Natural killer cell (primary cell): ENCODE measurements around the gene INPP5D. TPM values are rescaled to one million over a fixed set of nuclear protein-coding genes. Genes with fewer than 3 reads are reported as not detected.

Experiments used
- ATAC-seq, 3 donors: fragments of 150-1000 bp in 2 of 3; fragments of 200-7000 bp in 1 of 3; cut with Tn5 transposase; 1 replicate in 1 of 3; 2 replicates in 2 of 3; pipeline ENCODE4 v1.10.0; 2021; ENCODE audit warnings: mild to moderate bottlenecking in 2 of 3, moderate library complexity in 2 of 3
- DNase-seq, 2 donors: peaks; one replicate each; pipeline versions ENCODE4 v3.0.0 to v3.0.0-alpha.2; 2013 to 2021; ENCODE audit warnings: mixed read lengths in 1 of 2
- H3K27ac ChIP-seq: one replicate; pipeline ENCODE4 v1.5.1; 2013; ENCODE audit warnings: mild to moderate bottlenecking, low read length
- H3K27me3 ChIP-seq: one replicate; pipeline ENCODE4 v1.6.1; 2013; ENCODE audit warnings: low read length; ENCODE audit not compliant: control insufficient read depth, insufficient read depth
- H3K36me3 ChIP-seq: one replicate; pipeline ENCODE4 v1.6.1; 2013; ENCODE audit warnings: low read length; ENCODE audit not compliant: control insufficient read depth, insufficient read depth
- H3K4me1 ChIP-seq: one replicate; pipeline ENCODE4 v1.6.1; 2013; ENCODE audit warnings: low read length; ENCODE audit not compliant: control insufficient read depth, insufficient read depth
- H3K4me3 ChIP-seq: one replicate; pipeline ENCODE4 v1.5.1; 2013; ENCODE audit warnings: low read length
- H3K9me3 ChIP-seq: one replicate; pipeline ENCODE4 v1.6.1; 2013; ENCODE audit warnings: low read length; ENCODE audit not compliant: control insufficient read depth, insufficient read depth
- H3K27ac Mint-ChIP-seq, 2 donors: one replicate each; pipeline ENCODE4 v1.8.0; 2022; ENCODE audit warnings: mild to moderate bottlenecking in 2 of 2, mixed read lengths in 2 of 2, moderate library complexity in 1 of 2
- H3K27me3 Mint-ChIP-seq, 2 donors: one replicate each; pipeline ENCODE4 v1.8.0; 2022; ENCODE audit warnings: low read depth in 2 of 2, mixed read lengths in 2 of 2
- H3K36me3 Mint-ChIP-seq: one replicate; pipeline ENCODE4 v1.8.0; 2022; ENCODE audit warnings: mixed read lengths
- H3K4me1 Mint-ChIP-seq, 2 donors: one replicate each; pipeline ENCODE4 v1.8.0; 2022; ENCODE audit warnings: mixed read lengths in 2 of 2
- H3K4me3 Mint-ChIP-seq: one replicate; pipeline ENCODE4 v1.8.0; 2022; ENCODE audit warnings: mild to moderate bottlenecking, moderate library complexity, mixed read lengths
- H3K9me3 Mint-ChIP-seq, 2 donors: one replicate each; pipeline ENCODE4 v1.8.0; 2022; ENCODE audit warnings: mixed read lengths in 2 of 2
- WGBS: methylation state at CpG from one replicate; pipeline ENCODE4 v1.1.7; 2013; ENCODE audit warnings: missing lambda C conversion rate; ENCODE audit not compliant: insufficient coverage; 5-methylcytosine and 5-hydroxymethylcytosine counted together
- intact Hi-C: fragments of 100-400 bp; cut with micrococcal nuclease; formaldehyde crosslinking; loops from one replicate; pipeline ENCODE4 v1.14.2; 2022
- total RNA-seq, 4 donors: library from RNA; stranded (reverse); fragments of 120-200 nt in 1 of 4; gene quantifications; one replicate each; pipeline versions ENCODE4 v1.2.3 to v1.2.4, GENCODE V29; 2013 to 2022
- TF ChIP-seq, protein P1 (sequence below): fragments of 200-600 bp; IDR thresholded peaks from one replicate; pipeline ENCODE4 v1.8.0; 2022; ENCODE audit warnings: antibody characterized with exemption

INPP5D gene
- total RNA-seq, 3 donors from 2014 or later (not counting 1 experiment from before 2014, with no cell fraction given), result 385 to 498 (median 497) TPM

DNA sequence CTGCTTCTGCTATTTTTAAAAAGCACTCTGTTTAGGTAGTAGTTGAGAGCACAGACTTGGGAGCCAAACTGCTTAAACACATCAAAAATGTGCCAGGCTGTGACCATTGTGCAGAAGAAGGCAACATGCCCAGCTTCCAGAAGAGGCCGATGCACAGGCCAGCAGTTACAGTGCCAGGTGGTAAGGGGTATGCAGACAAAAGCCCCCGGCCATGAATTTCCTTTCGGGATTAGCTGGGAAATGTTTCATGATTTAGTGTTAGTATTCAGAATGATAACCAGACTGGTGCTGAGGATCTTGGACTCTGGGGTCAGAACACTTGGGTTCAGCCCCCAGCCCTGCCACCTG is 151.4 kb downstream of the INPP5D start:
- WGBS, result 96% methylated on average over 3 of the region's 3 CpGs
- Histone ChIP-seq H3K4me3 (no peak overlapping the region), H3K36me3 (peaks cover 38% of the 10 kb centered on the region), H3K27ac (no peak overlapping the region), H3K9me3 (no peaks in the 10 kb centered on the region), H3K27me3 (no peaks in the 10 kb centered on the region), H3K4me1 (peaks cover 39% of the 10 kb centered on the region)
- TF ChIP-seq, protein P1, sequence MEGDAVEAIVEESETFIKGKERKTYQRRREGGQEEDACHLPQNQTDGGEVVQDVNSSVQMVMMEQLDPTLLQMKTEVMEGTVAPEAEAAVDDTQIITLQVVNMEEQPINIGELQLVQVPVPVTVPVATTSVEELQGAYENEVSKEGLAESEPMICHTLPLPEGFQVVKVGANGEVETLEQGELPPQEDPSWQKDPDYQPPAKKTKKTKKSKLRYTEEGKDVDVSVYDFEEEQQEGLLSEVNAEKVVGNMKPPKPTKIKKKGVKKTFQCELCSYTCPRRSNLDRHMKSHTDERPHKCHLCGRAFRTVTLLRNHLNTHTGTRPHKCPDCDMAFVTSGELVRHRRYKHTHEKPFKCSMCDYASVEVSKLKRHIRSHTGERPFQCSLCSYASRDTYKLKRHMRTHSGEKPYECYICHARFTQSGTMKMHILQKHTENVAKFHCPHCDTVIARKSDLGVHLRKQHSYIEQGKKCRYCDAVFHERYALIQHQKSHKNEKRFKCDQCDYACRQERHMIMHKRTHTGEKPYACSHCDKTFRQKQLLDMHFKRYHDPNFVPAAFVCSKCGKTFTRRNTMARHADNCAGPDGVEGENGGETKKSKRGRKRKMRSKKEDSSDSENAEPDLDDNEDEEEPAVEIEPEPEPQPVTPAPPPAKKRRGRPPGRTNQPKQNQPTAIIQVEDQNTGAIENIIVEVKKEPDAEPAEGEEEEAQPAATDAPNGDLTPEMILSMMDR, result no peak
- peaks cover 25 to 42% of the 10 kb centered on the region in 2 donors for H3K4me1 Mint-ChIP-seq
- H3K4me3 Mint-ChIP-seq, result no peak overlapping the region
- H3K27me3 Mint-ChIP-seq, result no peaks in the 10 kb centered on the region
- no peak overlapping the region for H3K27ac Mint-ChIP-seq
- ATAC-seq (no peak), DNase-seq (no peak)
- no peaks in the 10 kb centered on the region for H3K36me3 Mint-ChIP-seq
- intact Hi-C loops, result no loop called here
- no peaks in the 10 kb centered on the region for H3K9me3 Mint-ChIP-seq

DNA sequence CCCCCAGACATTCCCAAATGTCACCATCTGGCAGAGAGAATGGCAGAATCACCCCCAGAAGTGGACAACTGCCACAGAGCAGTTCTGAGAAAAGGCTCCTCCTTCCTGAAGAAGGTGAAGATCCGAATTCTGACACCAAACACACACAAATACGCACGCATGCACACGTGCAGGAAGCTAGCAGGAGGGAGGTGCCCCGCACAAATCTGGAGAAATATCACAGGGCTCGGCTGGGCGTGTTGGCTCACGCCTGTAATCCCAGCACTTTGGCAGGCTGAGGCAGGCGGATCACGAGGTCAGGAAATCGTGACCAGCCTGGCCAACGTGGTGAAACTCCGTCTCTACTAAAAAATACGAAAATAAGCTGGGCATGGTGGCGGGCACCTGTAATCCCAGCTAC is 152.9 kb downstream of the INPP5D start:
- H3K27ac Mint-ChIP-seq, result peak overlapping the region in 1 of 2 donors; percentile 21
- intact Hi-C loops, result no loop called here
- TF ChIP-seq, protein P1, result no peak

DNA sequence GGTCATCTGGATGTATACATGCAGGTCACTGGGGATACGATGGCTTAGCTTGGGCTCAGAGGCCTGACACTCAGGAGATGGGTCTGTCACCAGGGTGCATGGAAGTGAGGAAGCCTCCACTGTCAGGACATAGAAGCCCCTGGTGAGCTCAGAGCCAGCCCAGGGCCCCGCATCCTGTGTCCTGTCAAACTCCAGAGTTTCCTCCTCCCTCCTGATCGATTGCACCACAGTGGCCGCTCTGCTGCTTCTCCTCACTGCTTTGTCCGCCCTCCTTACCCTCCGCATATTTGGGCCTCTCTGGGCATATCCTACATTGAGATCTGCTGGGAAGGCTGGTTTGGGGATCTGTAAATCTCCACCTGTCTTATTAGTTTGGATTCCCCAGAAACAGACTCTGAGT is 153.8 kb downstream of the INPP5D start:
- DNase-seq (no peak), ATAC-seq (no peak)
- TF ChIP-seq, protein P1, result no peak
- peaks cover 14% of the 10 kb centered on the region for H3K4me1 ChIP-seq
- no peaks in the 10 kb centered on the region for H3K27me3 ChIP-seq
- Mint-ChIP-seq H3K27ac (no peak overlapping the region), H3K9me3 (no peaks in the 10 kb centered on the region), H3K27me3 (no peaks in the 10 kb centered on the region), H3K4me3 (no peak overlapping the region), H3K36me3 (no peaks in the 10 kb centered on the region), H3K4me1 (peaks cover 9 to 18% of the 10 kb centered on the region in 2 donors)
- H3K9me3 ChIP-seq, result no peaks in the 10 kb centered on the region
- H3K36me3 ChIP-seq, result peaks cover 16% of the 10 kb centered on the region
- no peak overlapping the region for H3K4me3 ChIP-seq
- 97% methylated on average over 6 of the region's 6 CpGs for WGBS
- H3K27ac ChIP-seq, result no peak overlapping the region
- intact Hi-C loops, result no loop called here

More for the DNA sequence above, 152.9 kb downstream of the INPP5D start:
- 96% methylated on average over 15 of the region's 15 CpGs for WGBS
- H3K4me1 Mint-ChIP-seq, result peaks cover 17 to 28% of the 10 kb centered on the region in 2 donors
- no peaks in the 10 kb centered on the region for H3K9me3 Mint-ChIP-seq
- H3K4me3 ChIP-seq, result no peak overlapping the region
- H3K27me3 Mint-ChIP-seq, result no peaks in the 10 kb centered on the region
- H3K36me3 Mint-ChIP-seq, result no peaks in the 10 kb centered on the region
- no peak overlapping the region for H3K27ac ChIP-seq
- ATAC-seq (no peak), DNase-seq (no peak)
- H3K9me3 ChIP-seq, result no peaks in the 10 kb centered on the region
- H3K4me3 Mint-ChIP-seq, result no peak overlapping the region
- peaks cover 23% of the 10 kb centered on the region for H3K36me3 ChIP-seq
- H3K4me1 ChIP-seq, result peaks cover 24% of the 10 kb centered on the region
- H3K27me3 ChIP-seq, result no peaks in the 10 kb centered on the region

DNA sequence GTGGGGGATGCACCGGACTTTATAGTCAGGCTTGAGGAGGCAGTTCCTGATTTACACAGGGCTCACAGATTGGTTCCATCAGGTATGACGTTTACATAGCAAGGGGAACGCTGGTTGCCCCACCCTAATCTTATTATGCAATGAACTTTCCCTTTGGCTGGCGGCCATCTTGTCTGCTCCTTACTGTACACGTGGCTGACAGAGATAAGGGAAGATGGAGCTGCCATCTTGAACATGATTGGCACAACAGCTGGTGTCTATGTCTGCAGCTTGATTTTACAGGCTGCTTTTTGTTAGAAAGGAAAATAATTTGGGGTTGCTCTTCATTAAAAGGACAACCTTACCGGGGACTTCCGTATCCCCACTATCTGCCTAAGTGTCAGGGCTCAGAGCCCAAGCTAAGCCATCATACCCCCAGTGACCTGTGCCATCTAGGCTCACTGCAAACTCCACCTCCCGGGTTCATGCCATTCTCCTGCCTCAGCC is 157.8 kb downstream of the INPP5D start:
- Histone ChIP-seq H3K27ac (no peak overlapping the region), H3K4me3 (no peak overlapping the region), H3K4me1 (no peaks in the 10 kb centered on the region), H3K9me3 (no peaks in the 10 kb centered on the region), H3K27me3 (no peaks in the 10 kb centered on the region), H3K36me3 (peaks cover 2% of the 10 kb centered on the region)
- Mint-ChIP-seq H3K4me3 (no peak overlapping the region), H3K36me3 (no peaks in the 10 kb centered on the region), H3K27ac (no peak overlapping the region), H3K4me1 (no peaks in the 10 kb centered on the region), H3K27me3 (no peaks in the 10 kb centered on the region), H3K9me3 (no peaks in the 10 kb centered on the region)
- TF ChIP-seq, protein P1, result no peak
- intact Hi-C loops, result no loop called here
- WGBS, result 95% methylated on average over 8 of the region's 8 CpGs
- DNase-seq, result no peak
- ATAC-seq, result no peak
